GM18511 (cell line): ENCODE results near the gene TLX2.
"Not testable (repeated sequence)": the region's sequence is repeated elsewhere in the genome, so short reads cannot be mapped to it uniquely, and the experiment has no call there.

Experiments
- ATAC-seq: cut with Tn5 transposase; IDR thresholded peaks from one replicate; pipeline ENCODE4 v1.9.1; 2021; ENCODE audit warnings: mild to moderate bottlenecking, moderate library complexity; ENCODE audit not compliant: unreplicated experiment

The TLX2 gene

GRCh38 chr2:74552914-74553811, 38.9 kb downstream of the TLX2 start:
- no peak for ATAC-seq

GRCh38 chr2:74553892-74554819, 39.9 kb downstream of the TLX2 start, which contains the start of the genes DOK1 and LOXL3:
Gene DOK1 (plus strand): TSS chr2:74554720. CDS start chr2:74554755, 35 bp downstream.
Gene LOXL3 (minus strand): TSS chr2:74553942. CDS start chr2:74552634, 1,308 bp downstream.
- ATAC-seq: peak; percentile 70

GRCh38 chr2:74554820-74555531, 40.7 kb downstream of the TLX2 start:
- peak; percentile 61 for ATAC-seq

- ATAC-seq: no peak
Observed at GRCh38 chr2:74555610-74556103, 41.4 kb downstream of the TLX2 start.

- ATAC-seq: no peak
Observed at GRCh38 chr2:74556159-74556558, 41.9 kb downstream of the TLX2 start.

GRCh38 chr2:74556831-74557370, 42.7 kb downstream of the TLX2 start:
- no peak for ATAC-seq

- ATAC-seq: no peak
Observed at GRCh38 chr2:74558284-74559230, 44.3 kb downstream of the TLX2 start.

- ATAC-seq: no peak
Observed at GRCh38 chr2:74559912-74560311, 45.7 kb downstream of the TLX2 start.

- no peak for ATAC-seq
Observed at GRCh38 chr2:74560591-74560990, 46.3 kb downstream of the TLX2 start.

GRCh38 chr2:74561022-74561421, 46.8 kb downstream of the TLX2 start:
- ATAC-seq: not testable (repeated sequence)

- ATAC-seq: no peak
Observed at GRCh38 chr2:74562126-74562775, 48.0 kb downstream of the TLX2 start.

GRCh38 chr2:74564222-74564621, 50.0 kb downstream of the TLX2 start:
- no peak for ATAC-seq

GRCh38 chr2:74566076-74566753, 52.0 kb downstream of the TLX2 start:
- ATAC-seq: peak; percentile 22

- ATAC-seq: peak; percentile 48
Observed at GRCh38 chr2:74566754-74567085, 52.5 kb downstream of the TLX2 start.
